ENCODE data around the gene CTDP1.
"Not testable (repeated sequence)": the region's sequence is repeated elsewhere in the genome, so short reads cannot be mapped to it uniquely, and the experiment has no call there.

Gene CTDP1

GRCh38 chr18:79729611-79730010 lies 50.0 kb downstream of the CTDP1 start:
- no peak for DNase-seq

GRCh38 chr18:79730804-79731203 lies 51.2 kb downstream of the CTDP1 start:
- DNase-seq: no peak

GRCh38 chr18:79731881-79732720 lies 52.5 kb downstream of the CTDP1 start:
- not testable (repeated sequence) for DNase-seq

- no peak for DNase-seq
Observed at GRCh38 chr18:79732721-79733025, 53.1 kb downstream of the CTDP1 start.

- DNase-seq: no peak
Observed at GRCh38 chr18:79733135-79733701, 53.6 kb downstream of the CTDP1 start.

GRCh38 chr18:79733986-79734770 lies 54.6 kb downstream of the CTDP1 start:
- DNase-seq: no peak

- no peak for DNase-seq
Observed at GRCh38 chr18:79735071-79735980, 55.7 kb downstream of the CTDP1 start.

GRCh38 chr18:79736230-79736629 lies 56.6 kb downstream of the CTDP1 start:
- DNase-seq: no peak

GRCh38 chr18:79736846-79737245 lies 57.2 kb downstream of the CTDP1 start:
- no peak for DNase-seq

- DNase-seq: no peak
Observed at GRCh38 chr18:79737426-79737825, 57.8 kb downstream of the CTDP1 start.

- DNase-seq: no peak
Observed at GRCh38 chr18:79738041-79738461, 58.4 kb downstream of the CTDP1 start.

- DNase-seq: no peak
Observed at GRCh38 chr18:79738581-79739439, 59.2 kb downstream of the CTDP1 start.

- DNase-seq: no peak
Observed at GRCh38 chr18:79739440-79739778, 59.8 kb downstream of the CTDP1 start.

GRCh38 chr18:79740047-79740446 lies 60.4 kb downstream of the CTDP1 start:
- not testable (repeated sequence) for DNase-seq

- DNase-seq: no peak
Observed at GRCh38 chr18:79740521-79741361, 61.1 kb downstream of the CTDP1 start.

GRCh38 chr18:79741362-79741700 lies 61.7 kb downstream of the CTDP1 start:
- no peak for DNase-seq

- no peak for DNase-seq
Observed at GRCh38 chr18:79742076-79742475, 62.5 kb downstream of the CTDP1 start.

- no peak for DNase-seq
Observed at GRCh38 chr18:79744625-79745024, 65.0 kb downstream of the CTDP1 start.

- DNase-seq: no peak
Observed at GRCh38 chr18:79746730-79747129, 67.1 kb downstream of the CTDP1 start.

- DNase-seq: no peak
Observed at GRCh38 chr18:79747156-79747845, 67.7 kb downstream of the CTDP1 start.
